GM06990 (cell line): ENCODE data around the gene SPINT2.

Experiments used
- DNase-seq: peaks from one replicate; pipeline ENCODE4 v3.0.0-alpha.2; 2011; ENCODE audit not compliant: insufficient read length; ENCODE audit errors: extremely low read depth
- H3K27me3 ChIP-seq: replicated peaks from 2 replicates; pipeline ENCODE4 v1.6.0; 2011; ENCODE audit warnings: low read length; ENCODE audit not compliant: control insufficient read depth, insufficient read depth
- H3K36me3 ChIP-seq: 2 replicates; pipeline ENCODE4 v1.5.1; 2011; ENCODE audit warnings: low read length; ENCODE audit not compliant: control insufficient read depth, insufficient read depth
- H3K4me3 ChIP-seq: replicated peaks from 2 replicates; pipeline ENCODE4 v1.5.1; 2011; ENCODE audit warnings: low read depth, mild to moderate bottlenecking, control low read depth, low read length
- TF ChIP-seq, protein P1 (sequence below): IDR thresholded peaks from 2 replicates; pipeline ENCODE4 v1.5.1; 2011; ENCODE audit warnings: low read length, control low read depth, mild to moderate bottlenecking, inconsistent platforms; ENCODE audit not compliant: insufficient read depth, poor library complexity, severe bottlenecking

SPINT2 gene

GRCh38 chr19:38267761-38268483, 3.5 kb downstream of the SPINT2 start:
- Histone ChIP-seq H3K27me3 (no peaks in the 10 kb centered on the region; the same call in 1 of the 2 replicates), H3K4me3 (no peak overlapping the region), H3K36me3 (no peaks in the 10 kb centered on the region)
- no peak for DNase-seq
- TF ChIP-seq, protein P1, sequence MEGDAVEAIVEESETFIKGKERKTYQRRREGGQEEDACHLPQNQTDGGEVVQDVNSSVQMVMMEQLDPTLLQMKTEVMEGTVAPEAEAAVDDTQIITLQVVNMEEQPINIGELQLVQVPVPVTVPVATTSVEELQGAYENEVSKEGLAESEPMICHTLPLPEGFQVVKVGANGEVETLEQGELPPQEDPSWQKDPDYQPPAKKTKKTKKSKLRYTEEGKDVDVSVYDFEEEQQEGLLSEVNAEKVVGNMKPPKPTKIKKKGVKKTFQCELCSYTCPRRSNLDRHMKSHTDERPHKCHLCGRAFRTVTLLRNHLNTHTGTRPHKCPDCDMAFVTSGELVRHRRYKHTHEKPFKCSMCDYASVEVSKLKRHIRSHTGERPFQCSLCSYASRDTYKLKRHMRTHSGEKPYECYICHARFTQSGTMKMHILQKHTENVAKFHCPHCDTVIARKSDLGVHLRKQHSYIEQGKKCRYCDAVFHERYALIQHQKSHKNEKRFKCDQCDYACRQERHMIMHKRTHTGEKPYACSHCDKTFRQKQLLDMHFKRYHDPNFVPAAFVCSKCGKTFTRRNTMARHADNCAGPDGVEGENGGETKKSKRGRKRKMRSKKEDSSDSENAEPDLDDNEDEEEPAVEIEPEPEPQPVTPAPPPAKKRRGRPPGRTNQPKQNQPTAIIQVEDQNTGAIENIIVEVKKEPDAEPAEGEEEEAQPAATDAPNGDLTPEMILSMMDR: no peak

DNA sequence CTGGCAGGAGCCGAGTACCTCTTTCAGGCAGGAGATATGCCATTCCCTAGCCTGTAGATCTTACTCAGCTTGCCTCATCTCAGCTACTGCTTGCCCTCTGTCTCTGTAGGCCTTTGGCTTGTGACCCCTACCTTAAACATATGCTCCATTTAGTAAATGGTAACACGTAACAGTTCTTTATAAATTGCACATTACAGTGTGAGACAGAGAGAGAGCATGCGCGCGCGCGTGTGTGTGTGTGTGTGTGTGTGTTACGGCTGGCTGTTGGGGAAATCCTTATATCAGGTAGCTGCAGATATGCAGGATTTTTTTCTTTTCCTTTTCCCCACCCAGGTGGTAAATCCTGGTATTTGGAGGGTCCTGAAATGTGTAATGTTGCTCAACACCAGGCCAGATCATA, 4.2 kb downstream of the SPINT2 start:
- TF ChIP-seq, protein P1: no peak
- Histone ChIP-seq H3K36me3 (no peaks in the 10 kb centered on the region), H3K27me3 (no peaks in the 10 kb centered on the region; the same call in 1 of the 2 replicates), H3K4me3 (no peak overlapping the region)
- DNase-seq: no peak

GRCh38 chr19:38270587-38271167, 6.3 kb downstream of the SPINT2 start:
- Histone ChIP-seq H3K36me3 (no peaks in the 10 kb centered on the region), H3K27me3 (no peaks in the 10 kb centered on the region), H3K4me3 (no peak overlapping the region)
- TF ChIP-seq, protein P1: no peak
- no peak for DNase-seq

GRCh38 chr19:38273499-38273898, 9.1 kb downstream of the SPINT2 start:
- no peaks in the 10 kb centered on the region for H3K27me3 ChIP-seq
- no peaks in the 10 kb centered on the region for H3K36me3 ChIP-seq
- TF ChIP-seq, protein P1: no peak
- DNase-seq: no peak
- H3K4me3 ChIP-seq: no peak overlapping the region

DNA sequence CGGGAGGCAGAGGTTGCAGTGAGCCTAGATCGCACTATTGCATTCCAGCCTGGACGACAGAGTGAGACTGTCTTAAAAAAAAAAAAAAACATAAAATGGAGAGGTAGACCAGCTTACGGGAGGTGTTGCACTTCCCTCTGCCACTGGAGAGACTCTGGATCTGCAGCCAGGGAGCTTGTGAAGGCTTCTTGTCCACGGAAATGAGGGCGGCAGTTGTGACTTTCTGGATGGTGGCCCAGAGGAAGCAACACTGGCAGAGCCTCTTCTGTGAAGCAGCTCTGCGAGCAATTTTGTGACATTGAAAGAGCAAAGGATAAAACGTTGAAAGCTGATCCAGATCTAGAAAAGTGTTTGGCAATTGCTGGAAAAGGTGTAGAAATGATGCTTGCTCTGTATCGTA, 10.4 kb downstream of the SPINT2 start:
- no peaks in the 10 kb centered on the region for H3K36me3 ChIP-seq
- no peak overlapping the region for H3K4me3 ChIP-seq
- TF ChIP-seq, protein P1: no peak
- H3K27me3 ChIP-seq: no peaks in the 10 kb centered on the region
- no peak for DNase-seq
